ENCODE data around the gene FNBP1.
"Not testable (repeated sequence)": the region's sequence is repeated elsewhere in the genome, so short reads cannot be mapped to it uniquely, and the experiment has no call there.

FNBP1 gene

GRCh38 chr9:129946246-129946995 is 96.6 kb downstream of the FNBP1 start:
- no peak for DNase-seq

DNA sequence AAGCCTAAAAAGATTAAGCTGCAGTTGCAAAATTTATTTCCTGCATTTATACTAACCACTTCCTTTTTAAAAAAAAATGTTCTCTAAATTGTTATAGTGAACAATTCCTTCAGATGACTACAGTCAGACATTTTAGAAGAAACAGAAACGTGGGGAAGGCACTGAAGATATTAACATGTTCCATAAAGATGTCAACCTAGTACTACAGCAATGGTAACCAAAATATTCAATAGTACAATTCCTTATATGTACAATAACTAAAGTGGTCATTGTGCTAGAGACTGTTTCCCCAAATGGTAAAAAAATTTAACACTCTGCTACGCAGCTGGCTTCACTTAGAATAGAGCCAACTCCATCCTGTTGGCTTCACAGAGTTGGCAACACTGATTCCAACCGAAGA is 97.7 kb downstream of the FNBP1 start:
- no peak for DNase-seq

GRCh38 chr9:129944506-129945116 is 98.4 kb downstream of the FNBP1 start:
- peak; percentile 37 to 42 for DNase-seq

- DNase-seq, result no peak
Measured at GRCh38 chr9:129939431-129939830, 103.6 kb downstream of the FNBP1 start.

DNA sequence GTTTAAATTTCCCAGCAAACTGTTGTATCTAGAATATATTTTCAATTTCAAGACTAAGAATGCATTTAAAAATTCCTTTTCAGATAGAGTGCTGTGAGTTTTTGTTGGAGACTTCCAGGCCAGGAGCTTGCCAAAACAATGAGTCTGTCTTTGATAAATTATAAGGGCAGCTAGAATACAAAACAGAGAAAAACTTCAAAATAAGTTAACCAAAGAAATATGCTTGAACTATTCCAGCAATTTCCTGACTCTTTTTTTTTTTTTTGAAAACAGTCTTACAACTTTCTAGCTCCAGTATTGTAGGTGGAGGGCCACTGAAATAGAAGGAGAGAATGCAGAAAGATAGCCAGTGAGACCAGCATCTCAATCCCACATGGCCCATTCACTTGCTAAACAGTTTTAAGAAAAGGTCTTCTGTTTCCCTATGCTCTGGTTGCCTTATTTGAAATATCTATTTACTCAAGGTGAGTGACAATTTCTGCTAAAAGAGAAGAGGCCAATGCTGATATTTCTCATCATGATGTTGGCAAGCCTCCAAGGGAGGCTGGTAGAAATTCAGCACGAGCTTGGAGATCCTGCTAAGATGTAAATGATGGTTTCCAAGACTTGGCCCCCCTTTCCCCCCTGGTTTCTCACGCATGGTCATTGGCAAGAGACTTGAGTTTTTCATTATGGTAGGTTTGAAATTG is 104.6 kb downstream of the FNBP1 start:
- no peak for DNase-seq

DNA sequence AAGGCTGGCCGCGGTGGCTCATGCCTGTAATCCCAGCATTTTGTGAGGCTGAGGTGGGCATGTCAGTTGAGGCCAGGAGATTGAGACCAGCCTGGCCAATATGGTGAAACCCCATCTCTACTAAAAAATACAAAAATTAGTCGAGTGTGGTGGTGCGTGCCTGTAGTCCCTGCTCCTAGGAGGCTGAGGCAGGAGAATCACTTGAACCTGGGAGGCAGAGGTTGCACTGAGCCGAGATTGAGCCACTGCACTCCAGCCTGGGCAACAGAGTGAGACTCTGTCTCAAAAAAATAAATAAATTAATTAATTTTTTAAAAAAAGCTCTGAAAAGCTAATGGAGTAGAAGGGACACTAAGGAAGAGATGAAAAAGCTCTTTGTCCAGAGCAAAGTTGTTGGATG is 105.1 kb downstream of the FNBP1 start:
- DNase-seq, result not testable (repeated sequence)

DNA sequence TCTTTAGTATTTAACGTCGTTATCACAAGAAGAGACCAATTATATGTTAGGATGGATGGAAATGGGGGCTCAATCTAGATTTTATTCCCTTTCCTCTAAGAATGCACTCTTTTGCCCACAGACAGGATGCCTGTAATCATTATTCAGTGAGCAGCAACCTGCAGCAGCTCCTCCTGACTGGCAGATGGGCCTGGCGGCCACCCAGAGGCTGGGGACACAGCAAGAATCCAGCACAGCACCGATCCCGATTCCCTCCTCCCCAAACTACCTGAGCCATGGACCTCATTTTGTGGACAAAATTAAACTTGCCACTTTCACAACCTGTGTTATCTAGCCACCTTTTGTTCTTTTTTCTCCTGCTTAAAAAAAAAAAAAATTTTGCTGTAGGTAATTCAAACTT is 106.8 kb downstream of the FNBP1 start:
- no peak for DNase-seq

DNA sequence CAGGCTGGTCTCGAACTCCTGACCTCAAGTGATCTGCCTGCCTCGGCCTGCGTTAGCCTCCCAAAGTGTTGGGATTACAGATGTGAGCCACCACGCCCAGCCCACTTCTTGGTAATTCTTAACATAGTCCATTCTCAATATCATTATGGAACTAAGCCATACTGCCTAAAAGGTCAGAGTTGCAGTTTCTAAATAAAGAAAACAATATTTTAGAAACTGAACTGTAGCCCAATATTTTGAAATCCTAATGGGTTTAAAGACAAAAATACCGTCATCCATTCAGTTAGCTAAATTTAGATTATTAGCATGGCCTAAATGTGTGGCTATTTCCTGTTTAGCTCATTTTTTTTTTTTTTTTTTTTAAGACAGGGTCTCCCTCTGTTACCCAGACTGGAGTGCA is 108.2 kb downstream of the FNBP1 start:
- no peak for DNase-seq

DNA sequence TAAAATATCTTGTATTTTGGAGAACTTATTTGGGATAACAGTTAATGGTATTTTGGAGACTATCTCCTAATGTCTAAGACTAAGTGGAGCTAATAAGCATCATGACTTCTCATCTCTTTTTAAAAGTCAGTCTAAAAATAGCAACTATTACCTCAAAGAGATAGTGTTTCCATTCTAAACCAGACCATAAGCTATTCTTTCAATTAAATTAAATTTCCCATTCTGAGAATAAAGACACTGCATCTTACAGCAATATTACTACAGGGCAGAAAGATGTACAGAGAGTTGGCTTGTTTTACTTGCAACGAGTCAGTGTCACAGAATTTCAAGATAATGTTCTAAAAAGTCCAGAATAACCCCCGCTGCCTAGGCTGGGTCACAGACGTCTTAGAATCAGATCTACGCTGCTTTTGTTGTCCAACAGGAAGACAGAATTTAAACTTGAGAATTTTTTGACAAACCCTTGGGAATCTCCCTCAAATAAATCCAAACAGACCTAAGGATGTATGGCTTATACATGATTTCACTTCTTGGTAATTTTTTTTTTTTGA is 108.9 kb downstream of the FNBP1 start:
- no peak for DNase-seq

GRCh38 chr9:129933185-129934040 is 109.6 kb downstream of the FNBP1 start:
- DNase-seq, result no peak

DNA sequence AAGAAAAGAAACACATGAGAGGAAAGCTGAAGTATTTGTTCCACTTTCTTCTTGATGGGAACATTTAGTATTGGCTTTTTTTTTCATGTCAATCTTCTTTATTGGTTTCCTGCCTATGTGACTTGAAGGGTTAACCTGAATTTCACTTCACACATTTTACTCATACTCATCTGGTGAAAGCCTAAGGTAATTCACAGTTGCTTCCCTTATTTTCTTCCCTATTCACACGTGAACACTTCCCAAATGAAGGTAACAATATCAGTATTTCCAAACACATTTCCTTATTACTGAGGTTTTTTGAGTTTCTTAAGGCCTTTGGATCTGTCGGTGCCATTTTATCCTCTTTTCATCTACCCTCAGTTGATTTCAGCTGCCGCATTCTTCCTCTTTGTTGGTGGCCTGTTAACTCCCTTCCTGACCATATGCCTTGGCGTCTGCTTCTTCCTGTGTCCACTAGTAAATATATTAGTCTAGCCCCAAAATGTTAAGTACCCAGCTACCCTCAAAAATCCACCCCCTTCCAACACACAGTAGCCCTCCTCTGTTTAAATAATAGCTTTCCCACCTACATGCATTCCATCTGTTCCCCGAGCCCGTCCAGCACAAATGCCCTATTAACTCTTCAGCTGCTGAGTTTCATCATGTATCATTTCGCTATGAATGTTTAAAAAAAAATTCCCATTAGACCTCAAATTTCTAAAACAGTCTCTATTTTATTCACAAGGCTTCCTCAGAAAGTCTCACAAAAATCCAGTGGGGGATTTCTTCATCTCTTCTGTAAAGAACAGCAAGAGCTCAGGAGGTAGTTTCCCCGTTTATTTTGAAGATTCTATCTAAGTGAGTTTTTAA is 110.5 kb downstream of the FNBP1 start:
- DNase-seq, result no peak

DNA sequence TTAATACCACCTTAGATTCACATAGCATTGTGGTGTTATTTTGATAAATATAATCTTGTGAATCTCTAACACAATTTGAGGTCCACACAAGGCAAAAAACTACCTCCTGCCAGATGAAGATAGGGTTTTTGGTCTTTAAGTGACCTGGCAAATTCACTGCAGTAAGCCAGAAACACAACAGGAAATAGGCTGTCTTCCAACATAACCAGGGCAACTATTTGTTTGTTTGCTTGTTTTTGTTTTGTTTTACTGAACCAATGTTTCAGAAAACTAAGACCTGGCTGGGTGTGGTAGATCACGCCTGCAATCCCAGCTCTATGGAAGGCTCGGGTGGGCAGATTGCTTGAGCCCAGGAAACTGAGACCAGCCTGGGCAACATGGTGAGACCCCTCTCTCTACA is 112.2 kb downstream of the FNBP1 start:
- no peak for DNase-seq

DNA sequence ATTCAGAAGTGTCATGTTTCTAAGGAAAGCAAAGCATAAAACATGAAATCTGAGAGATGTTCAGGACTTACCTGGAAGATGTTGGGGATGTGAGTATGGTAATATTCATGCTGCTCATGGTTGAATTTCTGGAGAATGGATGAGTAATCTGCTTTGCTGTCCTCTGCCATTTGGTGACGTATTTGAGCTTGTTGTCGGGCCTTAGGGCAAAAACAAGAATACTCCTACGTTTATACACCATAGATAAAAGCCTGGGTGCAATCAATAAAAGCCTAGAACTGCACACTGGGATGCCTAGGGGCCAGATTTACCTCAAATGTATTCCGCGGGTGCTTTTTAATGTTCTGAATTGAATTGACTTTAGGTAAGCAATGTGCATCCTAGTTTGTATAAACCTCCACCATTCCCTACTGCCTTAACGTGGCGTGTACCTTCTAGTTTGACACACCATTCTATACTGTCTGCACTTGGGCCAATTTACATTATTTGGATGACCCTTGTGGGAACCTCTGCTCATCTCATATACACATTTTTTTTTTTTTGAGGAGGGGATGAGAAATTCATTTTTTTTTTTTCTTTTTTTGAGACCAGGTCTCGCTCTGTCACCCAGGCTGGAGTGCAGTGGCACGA is 113.4 kb downstream of the FNBP1 start:
- DNase-seq, result no peak

DNA sequence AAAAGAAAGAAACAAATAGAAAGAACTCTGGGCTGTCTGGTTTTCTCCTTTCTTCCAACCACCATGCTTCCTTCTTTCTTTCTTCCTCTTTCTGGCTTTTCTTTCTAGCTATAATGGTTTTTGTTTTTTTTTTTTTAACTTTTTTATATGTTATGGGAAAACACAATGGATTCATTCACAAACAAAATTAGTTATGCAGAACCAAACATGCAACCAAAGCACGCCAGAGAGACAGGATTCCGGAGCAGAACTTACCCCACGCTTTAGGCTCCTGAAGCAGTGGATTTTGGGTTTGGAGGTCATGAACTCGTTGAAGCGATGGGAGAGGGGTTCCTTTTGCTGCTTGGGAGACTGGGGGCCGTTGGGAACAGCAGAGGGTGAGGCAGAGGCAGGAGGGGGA is 119.4 kb downstream of the FNBP1 start:
- DNase-seq, result no peak

DNA sequence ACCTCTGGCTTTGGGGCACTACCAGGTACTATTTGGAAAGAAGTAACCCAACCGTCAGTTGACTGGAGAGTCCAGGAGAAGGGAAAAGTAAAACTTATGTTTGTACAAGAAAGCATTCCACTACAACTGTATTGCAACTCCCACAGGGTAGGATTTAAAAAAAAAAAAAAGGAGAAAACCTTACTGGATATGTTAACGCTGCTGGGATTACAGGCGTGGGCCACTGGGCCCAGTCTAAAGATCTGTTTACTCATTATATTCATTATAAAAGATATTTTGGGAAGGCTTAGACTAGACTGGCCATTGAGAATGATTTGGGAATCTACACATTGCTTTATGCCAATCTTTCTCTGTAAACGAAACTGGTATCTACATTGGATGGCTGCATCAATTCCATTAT is 121.1 kb downstream of the FNBP1 start:
- DNase-seq, result no peak

DNA sequence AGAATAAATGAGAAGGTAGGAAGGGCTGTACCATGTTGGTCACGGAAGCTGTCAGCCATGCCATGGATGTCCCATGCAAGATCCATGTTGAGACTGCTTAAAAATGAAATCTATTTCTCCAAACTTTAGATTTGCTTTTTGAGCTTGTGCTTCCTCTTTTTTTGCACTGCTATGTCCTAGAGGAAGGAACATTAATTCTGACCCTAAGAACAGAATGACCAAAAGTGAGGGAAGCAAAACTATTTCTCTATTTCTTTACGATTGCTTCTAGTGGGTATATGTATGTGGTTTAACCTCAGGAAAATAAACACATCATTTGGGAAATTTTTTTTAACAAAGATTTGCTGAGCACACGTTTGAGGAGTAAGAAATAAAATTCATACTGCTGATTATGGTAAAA is 123.1 kb downstream of the FNBP1 start:
- no peak for DNase-seq

- DNase-seq, result no peak
Measured at GRCh38 chr9:129919277-129919676, 123.7 kb downstream of the FNBP1 start.

DNA sequence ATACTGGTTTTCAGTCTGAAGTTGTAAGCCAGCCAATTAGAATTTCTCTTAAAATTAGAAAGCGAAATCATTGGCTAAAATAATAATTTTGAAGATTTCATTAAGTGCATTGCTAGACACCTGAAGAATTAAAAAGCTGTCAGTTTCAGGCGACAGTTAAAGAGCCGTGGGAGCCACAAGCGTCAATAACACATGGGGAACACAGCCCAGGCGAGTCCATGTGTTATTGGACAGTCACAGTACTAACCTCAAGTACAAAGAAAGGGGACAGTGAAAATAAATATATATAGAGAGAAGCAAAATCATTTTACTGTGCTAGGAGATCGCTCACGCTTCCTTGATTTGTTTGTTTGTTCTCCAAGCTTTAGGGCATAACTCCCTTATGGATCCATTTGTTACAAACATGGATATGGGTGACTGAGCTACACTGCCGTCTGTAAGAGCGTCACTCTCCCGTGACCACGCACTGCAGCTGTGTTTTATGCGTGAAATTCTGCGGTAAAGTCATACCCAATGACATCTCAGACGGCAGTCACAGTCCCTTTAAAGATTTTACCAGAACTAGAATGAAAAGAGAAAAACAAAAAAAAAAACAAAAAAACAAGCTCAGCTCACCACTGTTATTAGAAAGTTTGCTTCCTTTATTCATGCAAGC is 124.6 kb downstream of the FNBP1 start:
- no peak for DNase-seq

DNA sequence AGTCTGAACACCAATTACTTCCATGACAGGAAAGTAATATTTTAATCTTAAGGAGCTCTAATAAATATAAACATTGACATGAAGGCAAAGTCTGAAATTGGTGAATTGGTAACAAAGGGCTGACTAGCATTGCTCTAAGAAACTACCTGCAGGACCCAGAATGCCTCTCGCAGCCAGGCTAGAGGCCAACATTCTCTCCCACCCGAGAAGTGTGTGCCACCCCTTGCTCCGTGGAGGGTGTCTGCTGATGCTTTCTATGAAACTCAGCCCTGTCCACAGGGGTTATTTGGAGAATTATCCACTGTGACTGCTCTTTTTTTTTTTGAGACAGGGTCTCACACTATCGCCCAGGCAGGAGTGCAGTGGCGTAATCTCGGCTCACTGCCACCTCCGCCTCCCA is 126.3 kb downstream of the FNBP1 start:
- DNase-seq, result no peak

DNA sequence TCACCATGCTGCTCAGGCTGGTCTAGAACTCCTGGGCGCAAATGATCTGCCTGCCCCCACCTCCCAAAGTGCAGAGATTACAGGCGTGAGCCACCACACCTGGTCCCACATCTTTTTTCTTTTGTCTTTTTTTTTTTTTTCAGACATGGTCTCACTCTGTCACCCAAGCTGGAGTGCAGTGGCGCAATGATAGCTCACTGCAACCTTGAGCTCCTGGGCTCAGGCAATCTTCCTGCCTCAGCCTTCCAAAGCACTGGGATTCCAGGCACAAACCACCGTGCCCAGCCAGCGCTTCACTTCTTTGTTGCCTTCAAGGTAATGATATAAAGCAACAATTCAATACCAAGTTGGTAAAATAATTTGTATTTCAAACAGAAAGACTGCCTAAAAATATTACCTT is 128.9 kb downstream of the FNBP1 start:
- DNase-seq, result no peak
